Neural cell (in vitro differentiated cells): ENCODE measurements around the gene KLHL30. TPM values are rescaled to one million over a fixed set of nuclear protein-coding genes. Genes with fewer than 3 reads are reported as not detected.

Experiments used
- H2AFZ ChIP-seq: fragments of 200-600, 300-800 bp; sonication (generic), shearing (Covaris generic); 2 replicates; pipeline ENCODE4 v1.6.0; 2014; ENCODE audit warnings: low read depth, mild to moderate bottlenecking, antibody characterized with exemption, low read length, moderate library complexity
- H3F3A ChIP-seq: fragments of 200-600 bp; shearing (Covaris generic); 2 replicates; pipeline ENCODE4 v1.6.1; 2016; ENCODE audit warnings: mild to moderate bottlenecking, moderate library complexity, mixed read lengths, antibody characterized with exemption, low read length; ENCODE audit not compliant: insufficient read depth, poor library complexity, severe bottlenecking
- H3K27ac ChIP-seq: fragments of 200-600, 300-800 bp; sonication (generic), shearing (Covaris generic); 2 replicates; pipeline ENCODE4 v1.5.1; 2014; ENCODE audit warnings: mild to moderate bottlenecking, low read length, moderate library complexity
- H3K27me3 ChIP-seq: fragments of 300-800, 200-600 bp; sonication (generic), shearing (Covaris generic); 2 replicates; pipeline ENCODE4 v1.6.0; 2014; ENCODE audit warnings: mild to moderate bottlenecking, low read depth, low read length, moderate library complexity; ENCODE audit not compliant: insufficient read depth
- H3K36me3 ChIP-seq: fragments of 300-800, 200-600 bp; sonication (generic), shearing (Covaris generic); 2 replicates; pipeline ENCODE4 v1.5.1; 2014; ENCODE audit warnings: mild to moderate bottlenecking, antibody characterized with exemption, low read length, moderate library complexity; ENCODE audit not compliant: insufficient read depth
- H3K4me2 ChIP-seq: fragments of 300-800, 200-600 bp; sonication (generic), shearing (Covaris generic); 2 replicates; pipeline ENCODE4 v1.6.0; 2014; ENCODE audit warnings: mild to moderate bottlenecking, low read length
- H3K4me3 ChIP-seq: fragments of 300-800, 200-600 bp; sonication (generic), shearing (Covaris generic); 2 replicates; pipeline ENCODE4 v1.5.1; 2014; ENCODE audit warnings: mild to moderate bottlenecking, low read length, moderate library complexity
- H3K79me2 ChIP-seq: fragments of 200-600 bp; shearing (Covaris generic); replicated peaks from 2 replicates; pipeline ENCODE4 v1.6.0; 2014; ENCODE audit warnings: mild to moderate bottlenecking, low read length, moderate library complexity; ENCODE audit not compliant: insufficient read depth
- H3K9ac ChIP-seq: fragments of 300-800, 200-600 bp; sonication (generic), shearing (Covaris generic); 2 replicates; pipeline ENCODE4 v1.6.1; 2016; ENCODE audit warnings: mild to moderate bottlenecking, low read length, mixed read lengths
- H3K9me2 ChIP-seq: fragments of 200-600 bp; shearing (Covaris generic); 2 replicates; pipeline ENCODE4 v1.6.1; 2016; ENCODE audit warnings: mild to moderate bottlenecking, low read length, mixed read lengths; ENCODE audit not compliant: insufficient read depth
- H3K9me3 ChIP-seq: fragments of 200-600, 300-800 bp; sonication (generic), shearing (Covaris generic); 2 replicates; pipeline ENCODE4 v1.6.1; 2016; ENCODE audit warnings: mild to moderate bottlenecking, mixed run types, low read length, moderate library complexity, mixed read lengths
- H4K20me1 ChIP-seq: fragments of 200-600 bp; shearing (Covaris generic); 2 replicates; pipeline ENCODE4 v1.6.1; 2016; ENCODE audit warnings: mild to moderate bottlenecking, mixed run types; ENCODE audit not compliant: insufficient read depth
- CTCF ChIP-seq: fragments of 450-650 bp; IDR thresholded peaks from 2 replicates; pipeline ENCODE4 v1.5.1; 2014; ENCODE audit warnings: antibody characterized with exemption, mild to moderate bottlenecking, moderate library complexity; ENCODE audit not compliant: poor library complexity, severe bottlenecking
- EP300 ChIP-seq: fragments of 450-650 bp; conservative IDR thresholded peaks from 2 replicates; pipeline ENCODE4 v1.6.1; 2014; ENCODE audit warnings: antibody characterized with exemption, mild to moderate bottlenecking, moderate library complexity; ENCODE audit not compliant: poor library complexity, severe bottlenecking
- EZH2 ChIP-seq: fragments of 200-600, 300-800 bp; shearing (Covaris generic), sonication (generic); IDR thresholded peaks from 2 replicates; pipeline ENCODE4 v1.6.1; 2014; ENCODE audit warnings: antibody characterized with exemption, low read length, borderline replicate concordance, mild to moderate bottlenecking; ENCODE audit not compliant: insufficient read depth, poor library complexity, severe bottlenecking
- MXI1 ChIP-seq: fragments of 450-650 bp; conservative IDR thresholded peaks from 2 replicates; pipeline ENCODE4 v1.6.1; 2014; ENCODE audit warnings: antibody characterized with exemption, mild to moderate bottlenecking; ENCODE audit not compliant: poor library complexity, severe bottlenecking
- POLR2AphosphoS5 ChIP-seq: IDR thresholded peaks from 2 replicates; pipeline ENCODE4 v1.6.1; 2012
- RAD21 ChIP-seq: fragments of 450-650 bp; conservative IDR thresholded peaks from 2 replicates; pipeline ENCODE4 v1.6.1; 2014; ENCODE audit warnings: antibody characterized with exemption, mild to moderate bottlenecking, moderate library complexity
- SMC3 ChIP-seq: fragments of 450-650 bp; conservative IDR thresholded peaks from 2 replicates; pipeline ENCODE4 v1.6.1; 2014; ENCODE audit warnings: antibody characterized with exemption, mild to moderate bottlenecking, moderate library complexity; ENCODE audit not compliant: poor library complexity
- TAF1 ChIP-seq: IDR thresholded peaks from 2 replicates; pipeline ENCODE4 v1.6.1; 2012; ENCODE audit warnings: low read depth
- polyA plus RNA-seq: library from polyadenylated mRNA; depleted of rRNA; stranded (reverse); fragments of >200 nt; gene quantifications from 2 replicates; pipeline ENCODE4 v1.2.3, GENCODE V29; 2014
- TF ChIP-seq, protein P1 (sequence below): IDR thresholded peaks from 2 replicates; pipeline ENCODE4 v1.6.1; 2012; ENCODE audit warnings: borderline replicate concordance

KLHL30 gene
- polyA plus RNA-seq, 1 donor from 2014 or later, result not detected

- Histone ChIP-seq H3K9me2 (no peaks in the 10 kb centered on the region), H3K4me2 (no peak overlapping the region), H4K20me1 (no peaks in the 10 kb centered on the region), H3K9ac (no peak overlapping the region), H3K79me2 (no peaks in the 10 kb centered on the region), H3K27me3 (peaks cover 36% of the 10 kb centered on the region), H3K27ac (no peak overlapping the region), H3K4me3 (no peak overlapping the region), H3K9me3 (no peaks in the 10 kb centered on the region), H3F3A (no peaks in the 10 kb centered on the region), H2AFZ (no peak overlapping the region), H3K36me3 (no peaks in the 10 kb centered on the region)
- TF ChIP-seq MXI1 (no peak), CTCF (no peak), POLR2AphosphoS5 (no peak), SMC3 (no peak), TAF1 (no peak), EP300 (no peak), RAD21 (no peak), EZH2 (no peak)
- TF ChIP-seq, protein P1, sequence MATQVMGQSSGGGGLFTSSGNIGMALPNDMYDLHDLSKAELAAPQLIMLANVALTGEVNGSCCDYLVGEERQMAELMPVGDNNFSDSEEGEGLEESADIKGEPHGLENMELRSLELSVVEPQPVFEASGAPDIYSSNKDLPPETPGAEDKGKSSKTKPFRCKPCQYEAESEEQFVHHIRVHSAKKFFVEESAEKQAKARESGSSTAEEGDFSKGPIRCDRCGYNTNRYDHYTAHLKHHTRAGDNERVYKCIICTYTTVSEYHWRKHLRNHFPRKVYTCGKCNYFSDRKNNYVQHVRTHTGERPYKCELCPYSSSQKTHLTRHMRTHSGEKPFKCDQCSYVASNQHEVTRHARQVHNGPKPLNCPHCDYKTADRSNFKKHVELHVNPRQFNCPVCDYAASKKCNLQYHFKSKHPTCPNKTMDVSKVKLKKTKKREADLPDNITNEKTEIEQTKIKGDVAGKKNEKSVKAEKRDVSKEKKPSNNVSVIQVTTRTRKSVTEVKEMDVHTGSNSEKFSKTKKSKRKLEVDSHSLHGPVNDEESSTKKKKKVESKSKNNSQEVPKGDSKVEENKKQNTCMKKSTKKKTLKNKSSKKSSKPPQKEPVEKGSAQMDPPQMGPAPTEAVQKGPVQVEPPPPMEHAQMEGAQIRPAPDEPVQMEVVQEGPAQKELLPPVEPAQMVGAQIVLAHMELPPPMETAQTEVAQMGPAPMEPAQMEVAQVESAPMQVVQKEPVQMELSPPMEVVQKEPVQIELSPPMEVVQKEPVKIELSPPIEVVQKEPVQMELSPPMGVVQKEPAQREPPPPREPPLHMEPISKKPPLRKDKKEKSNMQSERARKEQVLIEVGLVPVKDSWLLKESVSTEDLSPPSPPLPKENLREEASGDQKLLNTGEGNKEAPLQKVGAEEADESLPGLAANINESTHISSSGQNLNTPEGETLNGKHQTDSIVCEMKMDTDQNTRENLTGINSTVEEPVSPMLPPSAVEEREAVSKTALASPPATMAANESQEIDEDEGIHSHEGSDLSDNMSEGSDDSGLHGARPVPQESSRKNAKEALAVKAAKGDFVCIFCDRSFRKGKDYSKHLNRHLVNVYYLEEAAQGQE, result no peak
Measured at GRCh38 chr2:238164906-238165287, 26.4 kb downstream of the KLHL30 start.

- H3K4me2 ChIP-seq, result no peak overlapping the region
- H3K27ac ChIP-seq, result no peak overlapping the region
- H3K27me3 ChIP-seq, result peaks cover 31% of the 10 kb centered on the region
- no peaks in the 10 kb centered on the region for H3F3A ChIP-seq
- TF ChIP-seq RAD21 (no peak), EP300 (no peak), EZH2 (no peak), MXI1 (no peak), TAF1 (no peak)
- no peak overlapping the region for H3K4me3 ChIP-seq
- no peaks in the 10 kb centered on the region for H4K20me1 ChIP-seq
- H3K9ac ChIP-seq, result no peak overlapping the region
- H3K36me3 ChIP-seq, result no peaks in the 10 kb centered on the region
- no peaks in the 10 kb centered on the region for H3K9me3 ChIP-seq
- H3K9me2 ChIP-seq, result no peaks in the 10 kb centered on the region
- no peaks in the 10 kb centered on the region for H3K79me2 ChIP-seq
- H2AFZ ChIP-seq, result no peak overlapping the region
Measured at GRCh38 chr2:238165288-238165921, 26.9 kb downstream of the KLHL30 start.
